GM19463 (cell line): ENCODE results near the gene CGB8.
"Not testable (repeated sequence)": the region's sequence is repeated elsewhere in the genome, so short reads cannot be mapped to it uniquely, and the experiment has no call there.

Source experiments
- ATAC-seq: cut with Tn5 transposase; IDR thresholded peaks from one replicate; pipeline ENCODE4 v1.9.1; 2021; ENCODE audit warnings: mild to moderate bottlenecking, moderate library complexity; ENCODE audit not compliant: unreplicated experiment

Gene CGB8

DNA sequence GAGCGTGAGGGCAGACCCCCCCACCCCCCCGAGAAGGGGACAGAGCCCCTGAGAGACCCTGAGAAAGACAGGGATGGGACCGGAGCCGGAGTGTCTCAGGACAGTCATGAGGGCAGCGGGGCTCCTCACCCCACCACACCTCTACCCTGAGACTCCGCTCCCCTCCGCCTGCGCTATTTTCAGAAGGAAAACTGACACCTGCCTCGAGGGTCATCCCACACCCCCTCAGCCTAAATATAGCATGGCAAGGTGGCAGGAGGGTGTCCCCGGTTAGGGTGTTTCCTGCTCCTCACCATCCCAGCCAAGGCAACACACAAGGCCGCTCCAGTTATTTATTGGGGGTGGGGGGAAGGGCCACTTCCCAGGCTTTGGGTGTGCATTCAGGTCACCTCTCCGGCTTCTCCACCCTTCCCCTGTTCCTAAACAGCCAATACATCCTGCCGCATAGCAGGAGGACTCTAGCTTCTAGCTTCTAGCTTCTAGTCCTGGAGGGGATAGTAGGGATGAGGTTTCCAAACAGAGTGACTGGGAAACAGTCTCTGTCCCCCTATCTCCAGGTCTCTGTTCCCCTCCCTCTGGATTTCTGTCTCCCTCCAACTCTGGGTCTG lies 17.1 kb upstream of the CGB8 start:
- ATAC-seq = no peak

DNA sequence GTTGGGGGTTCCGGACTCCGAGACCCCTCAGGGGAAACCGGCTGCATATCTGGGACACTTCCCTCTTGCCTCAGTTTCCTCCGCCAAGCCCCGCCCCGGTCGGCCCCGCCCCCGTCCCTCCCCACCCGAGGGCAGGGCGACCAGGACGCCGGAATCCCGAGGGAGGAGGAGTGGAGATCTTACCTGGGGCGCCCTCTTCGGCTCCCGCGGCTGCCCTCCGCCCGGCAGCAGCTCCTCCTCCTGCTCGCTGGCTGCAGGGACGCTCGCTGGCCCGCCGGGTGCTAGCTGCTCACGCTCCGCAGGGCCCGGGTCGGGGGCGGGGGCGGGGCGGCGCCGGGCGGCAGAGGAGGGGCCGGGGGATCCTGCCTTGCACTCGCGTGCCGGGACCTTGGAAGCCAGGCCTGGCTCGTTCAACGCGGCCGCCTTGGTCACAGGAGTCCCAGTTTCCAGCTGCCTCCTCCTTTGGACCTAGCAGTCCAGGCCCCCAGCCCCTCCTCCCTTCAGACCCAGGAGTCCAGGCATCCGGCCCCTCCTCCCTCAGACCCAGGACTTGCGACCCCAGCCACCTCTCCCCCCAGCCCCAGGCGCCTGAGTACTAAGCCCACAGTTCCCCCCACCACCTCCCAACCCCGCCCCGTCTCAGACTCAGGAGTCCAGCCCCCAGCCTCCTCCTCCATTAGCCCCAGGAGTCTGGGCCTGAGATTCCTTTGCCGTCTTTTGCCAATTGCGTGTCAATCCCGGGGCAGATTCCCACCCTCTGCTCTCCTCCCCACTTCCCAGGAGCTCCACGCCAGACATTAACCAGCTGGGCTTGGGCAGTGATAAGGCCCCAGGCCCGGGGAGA lies 16.1 kb upstream of the CGB8 start, which contains the start of gene NTF4:
TSS of gene NTF4 (minus strand) at position 51 of the 844 bp plus-strand sequence. CDS start 2,821 bp downstream, outside the sequence.
- no peak for ATAC-seq

DNA sequence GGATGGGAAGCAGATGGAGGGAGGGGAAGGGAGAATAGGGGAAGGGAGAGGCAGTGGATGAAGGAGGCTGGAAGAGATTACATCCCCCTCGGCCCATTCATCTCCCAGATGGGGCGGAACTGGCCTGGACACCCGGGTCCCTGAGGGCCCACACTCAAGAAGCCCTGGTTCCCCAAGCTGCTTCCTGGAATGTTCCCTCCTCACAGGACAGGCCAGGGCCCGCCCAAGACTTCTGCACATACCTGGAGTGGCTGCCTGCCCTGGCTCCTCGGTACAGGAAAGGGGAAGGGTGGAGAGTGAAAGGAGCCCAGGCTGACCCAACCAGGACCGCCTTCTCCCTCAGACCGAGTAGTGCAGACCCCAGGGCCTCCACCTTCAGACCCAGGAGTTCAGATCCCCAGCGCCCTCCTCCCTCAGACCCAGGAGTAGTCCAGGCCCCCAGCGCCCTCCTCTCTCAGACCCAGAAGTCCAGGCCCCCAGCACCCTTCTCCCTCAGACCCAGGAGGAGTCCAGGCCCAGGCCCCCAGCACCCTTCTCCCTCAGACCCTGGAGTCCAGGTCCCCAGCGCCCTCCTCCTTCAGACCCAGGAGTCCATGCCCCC lies 15.2 kb upstream of the CGB8 start:
- ATAC-seq = no peak

DNA sequence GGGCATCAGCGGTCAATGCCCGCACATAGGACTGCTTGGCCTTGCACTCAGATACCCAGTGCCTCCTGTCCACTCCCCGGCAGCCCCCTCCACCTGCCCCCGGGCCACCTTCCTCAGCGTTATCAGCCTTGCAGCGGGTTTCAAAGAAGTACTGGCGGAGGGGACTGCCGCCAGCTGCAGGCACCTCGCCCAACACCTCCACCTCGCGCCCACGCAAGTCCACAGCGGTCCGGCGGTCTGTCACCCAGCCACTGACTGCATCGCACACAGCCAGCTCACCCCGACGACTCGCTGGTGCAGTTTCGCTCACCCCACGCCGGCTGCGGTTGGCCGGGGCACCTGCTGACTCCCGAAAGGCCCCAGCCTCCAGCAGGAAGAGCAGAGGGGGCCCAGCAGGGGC lies 12.5 kb upstream of the CGB8 start:
- no peak for ATAC-seq

DNA sequence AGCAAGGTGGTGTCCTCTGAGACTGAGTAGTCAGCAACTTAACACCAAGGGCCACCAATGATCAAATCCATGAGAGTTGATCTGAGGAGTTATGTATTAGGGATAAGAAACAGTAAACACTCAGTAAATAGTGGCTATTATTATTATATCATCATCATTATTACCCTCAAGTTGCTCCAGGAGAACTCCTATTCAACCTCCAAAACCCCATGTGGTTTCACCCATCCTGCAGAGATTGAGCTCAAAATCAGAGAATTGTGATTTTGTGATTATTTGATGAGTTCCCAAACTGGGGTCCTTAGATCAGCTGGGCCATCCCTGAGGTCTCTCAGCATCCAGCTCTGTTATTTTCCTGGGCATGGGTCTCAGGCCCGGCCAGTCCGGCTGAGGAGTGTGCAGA lies 12.1 kb upstream of the CGB8 start:
- ATAC-seq = no peak

DNA sequence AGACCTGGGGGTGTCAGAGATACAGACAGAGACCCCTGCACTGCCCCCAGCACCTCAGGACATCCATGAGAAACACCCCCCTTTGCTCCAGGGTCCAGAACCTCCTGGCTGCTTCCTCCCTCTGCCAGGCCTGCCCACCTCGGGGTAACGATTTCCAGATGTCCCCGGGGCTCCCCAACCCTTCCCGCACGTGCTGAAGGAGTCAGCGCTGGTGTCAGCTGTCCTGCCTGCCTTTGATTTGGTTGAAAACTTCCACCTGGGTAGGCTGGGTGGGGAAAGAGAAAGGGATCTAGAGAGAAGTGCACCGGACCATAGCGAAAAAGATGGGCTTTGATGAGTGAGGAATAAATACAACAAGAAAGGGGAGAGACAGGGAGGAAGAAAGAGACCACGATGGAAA lies 10.1 kb upstream of the CGB8 start:
- ATAC-seq = no peak

DNA sequence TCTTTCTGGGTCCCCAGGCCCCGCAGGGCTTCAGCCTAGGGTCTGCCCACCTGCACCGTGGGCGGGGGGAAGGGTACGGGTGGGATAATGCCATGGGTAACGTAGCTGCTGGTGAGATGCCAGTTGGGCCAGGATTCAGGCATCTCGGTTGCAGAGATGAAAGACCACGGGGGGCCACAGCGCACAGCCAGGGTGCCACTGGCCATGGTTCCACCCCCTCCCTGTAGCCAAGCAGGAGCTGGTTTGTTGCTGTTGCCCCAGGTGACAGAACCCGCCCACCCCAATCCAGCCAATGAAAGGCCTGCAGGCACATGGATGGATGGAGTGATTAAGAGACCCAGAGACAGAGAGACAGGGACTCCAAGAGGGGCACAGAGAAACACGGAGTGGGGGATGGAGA lies 9.7 kb upstream of the CGB8 start:
- ATAC-seq = no peak

DNA sequence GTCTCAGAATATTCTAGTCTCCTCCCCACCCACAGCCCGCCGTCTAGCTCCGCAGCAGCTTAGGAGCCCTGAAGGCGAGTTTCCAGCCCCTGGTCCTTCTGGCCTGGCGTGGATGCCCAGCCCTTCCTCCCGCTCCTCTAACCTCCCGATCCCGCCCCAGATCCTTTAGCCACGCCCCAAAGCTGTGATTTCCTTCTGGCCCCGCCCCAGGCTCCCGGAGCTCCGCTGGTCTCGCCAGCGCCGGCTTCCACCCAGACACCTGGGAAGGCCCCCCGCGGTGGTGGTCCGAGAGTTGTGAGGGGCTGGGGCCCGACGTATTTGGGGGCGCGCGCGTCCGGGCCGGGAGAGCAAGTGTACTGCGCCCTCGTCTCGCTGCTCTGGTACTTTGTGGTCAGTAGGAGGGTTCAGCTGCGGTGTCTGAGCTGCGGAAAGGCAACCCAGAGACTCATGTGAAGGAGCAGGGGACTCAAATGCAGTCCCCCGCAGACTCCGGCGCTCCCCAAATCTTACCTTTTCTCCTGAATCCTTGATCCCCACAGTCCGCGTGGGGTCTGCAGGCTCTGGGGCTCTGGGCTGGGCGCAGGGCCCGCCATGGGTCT lies 8.8 kb upstream of the CGB8 start, which contains the start of gene CGB7:
TSS of gene CGB7 (minus strand) at position 114 of the 599 bp plus-strand sequence. CDS start 2,374 bp downstream, outside the sequence.
- no peak for ATAC-seq

DNA sequence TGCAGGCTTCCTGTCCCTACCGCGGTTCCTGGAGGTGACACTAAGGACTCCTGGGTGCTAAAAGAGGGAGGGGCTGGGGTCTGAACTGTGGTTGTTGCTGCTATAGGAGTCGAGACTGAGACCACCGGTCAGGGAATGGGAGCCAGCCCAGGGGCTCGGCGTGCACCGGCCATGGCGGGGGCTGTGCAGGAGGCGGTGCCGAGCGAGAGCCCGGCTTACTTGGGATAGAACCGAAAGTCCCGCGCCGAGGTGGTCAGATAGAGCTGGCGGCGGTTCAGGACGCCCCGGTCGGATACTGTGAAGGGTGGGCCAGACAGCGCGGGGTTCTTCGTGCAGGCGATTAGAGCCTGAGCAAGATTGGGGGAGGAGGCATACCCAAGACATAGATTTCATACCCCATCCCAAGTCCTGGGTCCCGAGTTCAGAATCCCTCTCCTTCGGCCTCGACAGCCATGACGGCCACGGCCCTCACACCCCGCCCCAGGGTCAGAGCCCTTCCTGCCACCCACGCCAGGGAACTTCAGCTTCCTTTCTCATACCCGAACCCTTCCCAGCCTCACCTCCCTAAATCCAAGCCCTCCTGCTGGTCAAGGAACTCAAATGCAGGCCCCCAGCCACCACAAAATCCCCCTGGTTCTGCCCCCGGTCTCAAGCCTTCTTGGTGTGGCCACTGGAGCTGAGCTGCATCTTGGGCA lies 8.1 kb upstream of the CGB8 start:
- ATAC-seq = not testable (repeated sequence)

DNA sequence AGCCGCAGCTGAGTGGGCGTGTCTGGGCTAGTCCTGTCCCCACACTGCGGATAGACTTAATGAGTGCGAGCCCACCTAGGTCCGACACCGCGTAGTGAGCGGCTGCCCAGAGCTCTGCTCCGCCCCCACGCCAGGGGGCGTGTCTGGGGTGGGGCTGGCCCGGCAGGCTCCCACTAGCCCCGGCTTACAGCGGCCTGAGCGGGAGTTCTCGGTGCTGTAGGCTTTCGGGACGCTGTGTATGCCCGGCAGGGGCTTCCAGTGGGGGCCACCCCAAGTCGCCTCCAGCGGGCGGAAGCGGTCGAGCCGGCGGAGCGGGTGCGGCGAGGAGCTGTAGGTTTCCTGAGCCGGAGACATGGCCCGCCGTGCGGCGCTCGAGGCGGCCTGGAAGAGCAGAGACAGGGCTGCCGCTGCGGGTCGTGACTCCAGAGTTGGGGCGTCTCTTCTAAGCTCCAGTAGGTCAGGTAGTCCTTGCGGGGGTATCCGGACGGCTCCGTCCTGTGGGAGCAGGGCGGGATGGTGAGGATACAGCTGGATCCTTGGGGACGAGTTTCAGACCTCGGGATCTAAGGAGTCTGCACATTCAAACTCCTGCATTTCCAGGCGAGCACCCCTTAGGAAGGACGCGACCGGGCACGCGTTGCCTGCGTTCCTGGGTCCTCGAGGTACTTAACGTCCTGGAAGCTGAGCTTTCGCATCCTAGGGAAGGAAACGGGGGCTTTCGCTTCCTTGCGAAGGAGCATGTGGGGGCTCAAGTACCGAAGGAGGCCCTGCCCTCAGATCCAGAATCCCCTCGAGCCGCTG lies 7.4 kb upstream of the CGB8 start:
- ATAC-seq = peak; percentile 53

DNA sequence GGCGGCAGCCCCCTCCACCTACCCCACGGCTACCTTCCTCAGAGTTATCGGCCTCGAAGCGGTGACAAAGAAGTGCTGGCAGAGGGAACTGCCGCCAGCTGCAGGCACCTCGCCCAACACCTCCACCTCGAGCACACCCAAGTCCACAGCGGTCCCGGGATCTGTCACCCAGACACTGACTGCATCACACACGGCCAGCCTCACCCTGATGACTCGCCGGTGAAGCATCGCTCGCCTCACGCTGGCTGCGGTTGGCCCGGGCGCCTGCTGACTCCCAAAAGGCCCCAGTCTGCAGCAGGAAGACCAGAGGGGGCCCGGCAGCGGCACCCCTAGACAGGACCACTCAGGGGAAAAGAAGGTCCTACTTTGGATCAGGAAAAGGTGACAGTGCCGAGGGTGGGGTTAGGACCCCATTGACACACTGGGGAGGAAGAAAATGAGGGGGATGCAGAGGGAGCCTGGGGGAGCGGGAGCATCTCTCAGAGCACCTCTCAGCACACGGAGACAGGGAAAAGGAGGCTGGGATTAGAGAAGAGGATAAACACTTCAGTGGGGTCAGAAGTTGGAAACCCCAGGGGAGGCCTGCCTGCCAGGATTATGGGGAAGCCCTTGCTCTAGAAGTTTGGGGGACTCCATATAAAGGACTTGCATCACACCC lies 1.6 kb upstream of the CGB8 start:
- ATAC-seq = not testable (repeated sequence)

DNA sequence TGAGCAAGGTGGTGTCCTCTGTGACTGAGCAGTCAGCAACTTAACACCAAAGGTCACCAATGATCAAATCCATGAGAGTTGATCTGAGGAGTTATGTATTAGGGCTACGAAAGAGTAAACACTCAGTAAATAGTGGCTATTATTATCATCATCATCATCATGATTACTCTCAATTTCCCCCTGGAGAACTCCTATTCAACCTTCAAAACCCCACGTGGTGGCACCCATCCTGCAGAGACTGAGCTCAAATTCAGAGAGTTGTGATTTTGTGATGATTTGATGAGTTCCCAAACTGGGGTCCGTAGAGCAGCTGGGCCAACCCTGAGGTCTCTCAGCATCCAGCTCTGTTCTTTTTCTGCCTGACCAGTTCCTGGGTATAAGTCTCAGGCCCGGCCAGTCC lies 923 bp upstream of the CGB8 start:
- ATAC-seq = not testable (repeated sequence)

DNA sequence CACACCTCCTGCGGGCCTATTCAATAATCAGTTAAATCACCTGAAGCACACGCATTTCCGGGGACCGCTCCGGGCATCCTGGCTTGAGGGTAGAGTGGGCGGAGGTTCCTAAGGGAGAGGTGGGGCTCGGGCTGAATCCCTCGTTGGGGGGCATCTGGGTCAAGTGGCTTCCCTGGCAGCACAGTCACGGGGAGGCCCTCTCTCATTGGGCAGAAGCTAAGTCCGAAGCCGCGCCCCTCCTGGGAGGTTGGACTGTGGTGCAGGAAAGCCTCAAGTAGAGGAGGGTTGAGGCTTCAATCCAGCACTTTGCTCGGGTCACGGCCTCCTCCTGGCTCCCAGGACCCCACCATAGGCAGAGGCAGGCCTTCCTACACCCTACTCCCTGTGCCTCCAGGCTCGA lies 5.4 kb downstream of the CGB8 start, which contains the start of gene CGB5:
TSS of gene CGB5 (plus strand) at position 301 of the 400 bp plus-strand sequence. CDS start 362 bp downstream, outside the sequence.
- not testable (repeated sequence) for ATAC-seq

DNA sequence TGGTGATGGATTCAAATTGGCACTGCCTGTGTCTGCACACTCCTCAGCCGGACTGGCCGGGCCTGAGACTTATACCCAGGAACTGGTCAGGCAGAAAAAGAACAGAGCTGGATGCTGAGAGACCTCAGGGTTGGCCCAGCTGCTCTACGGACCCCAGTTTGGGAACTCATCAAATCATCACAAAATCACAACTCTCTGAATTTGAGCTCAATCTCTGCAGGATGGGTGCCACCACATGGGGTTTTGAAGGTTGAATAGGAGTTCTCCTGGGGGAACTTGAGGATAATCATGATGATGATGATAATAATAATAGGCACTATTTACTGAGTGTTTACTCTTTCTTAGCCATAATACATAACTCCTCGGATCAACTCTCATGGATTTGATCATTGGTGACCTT lies 6.2 kb downstream of the CGB8 start:
- not testable (repeated sequence) for ATAC-seq

DNA sequence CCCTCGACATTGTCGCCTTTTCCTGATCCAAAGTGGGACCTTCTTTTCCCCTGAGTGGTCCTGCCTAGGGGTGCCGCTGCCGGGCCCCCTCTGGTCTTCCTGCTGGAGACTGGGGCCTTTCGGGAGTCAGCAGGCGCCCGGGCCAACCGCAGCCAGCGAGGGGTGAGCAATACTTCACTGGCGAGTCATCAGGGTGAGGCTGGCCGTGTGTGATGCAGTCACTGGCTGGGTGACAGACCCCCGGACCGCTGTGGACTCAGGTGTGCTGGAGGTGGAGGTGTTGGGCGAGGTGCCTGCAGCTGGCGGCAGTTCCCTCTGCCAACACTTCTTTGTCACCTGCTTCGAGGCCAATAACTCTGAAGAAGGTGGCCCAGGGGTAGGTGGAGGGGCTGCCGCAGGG lies 6.7 kb downstream of the CGB8 start:
- no peak for ATAC-seq

DNA sequence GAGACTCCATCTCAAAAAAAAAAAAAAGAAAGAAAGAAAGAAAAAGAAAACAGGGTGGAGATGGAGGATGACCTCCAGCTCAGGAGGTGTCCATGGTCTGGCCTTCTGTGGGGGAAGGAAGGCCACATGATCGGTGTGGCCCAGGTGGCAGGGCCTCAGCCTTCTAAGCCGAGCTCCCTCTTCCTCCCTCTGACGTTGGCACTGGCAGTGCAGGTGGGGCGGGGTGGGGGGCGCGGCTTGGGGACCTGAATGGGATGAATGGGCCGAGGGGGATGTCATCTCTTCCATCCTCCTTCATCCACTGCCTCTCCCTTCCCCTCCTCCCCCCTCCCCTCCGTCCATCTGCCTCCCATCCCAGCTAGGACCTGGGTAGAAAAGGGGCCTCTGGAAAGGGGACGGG lies 9.2 kb downstream of the CGB8 start:
- ATAC-seq = not testable (repeated sequence)

DNA sequence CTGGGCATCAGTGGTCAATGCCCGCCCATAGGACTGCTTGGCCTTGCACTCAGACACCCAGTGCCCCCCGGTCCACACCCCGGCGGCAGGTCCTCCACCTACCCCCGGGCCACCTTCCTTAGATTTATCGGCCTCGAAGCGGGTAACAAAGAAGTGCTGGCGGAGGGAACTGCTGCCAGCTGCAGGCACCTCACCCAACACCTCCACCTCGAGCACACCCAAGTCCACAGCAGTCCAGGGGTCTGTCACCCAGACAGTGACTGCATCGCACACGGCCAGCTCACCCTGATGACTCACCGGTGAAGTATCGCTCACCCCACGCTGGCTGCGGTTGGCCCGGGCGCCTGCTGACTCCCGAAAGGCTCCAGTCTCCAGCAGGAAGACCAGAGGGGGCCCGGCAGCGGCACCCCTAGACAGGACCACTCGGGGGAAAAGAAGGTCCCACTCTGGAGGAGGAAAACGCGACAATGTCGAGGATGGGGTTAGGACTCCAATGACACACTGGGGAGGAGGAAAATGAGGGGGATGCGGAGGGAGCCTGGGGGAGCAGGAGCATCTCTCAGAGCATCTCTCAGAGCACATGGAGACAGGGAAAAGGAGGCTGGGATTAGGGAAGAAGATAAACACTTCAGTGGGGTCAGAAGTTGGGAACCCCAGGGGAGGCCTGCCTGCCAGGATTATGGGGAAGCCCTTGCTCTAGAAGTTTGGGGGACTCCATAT lies 10.2 kb downstream of the CGB8 start:
- not testable (repeated sequence) for ATAC-seq

DNA sequence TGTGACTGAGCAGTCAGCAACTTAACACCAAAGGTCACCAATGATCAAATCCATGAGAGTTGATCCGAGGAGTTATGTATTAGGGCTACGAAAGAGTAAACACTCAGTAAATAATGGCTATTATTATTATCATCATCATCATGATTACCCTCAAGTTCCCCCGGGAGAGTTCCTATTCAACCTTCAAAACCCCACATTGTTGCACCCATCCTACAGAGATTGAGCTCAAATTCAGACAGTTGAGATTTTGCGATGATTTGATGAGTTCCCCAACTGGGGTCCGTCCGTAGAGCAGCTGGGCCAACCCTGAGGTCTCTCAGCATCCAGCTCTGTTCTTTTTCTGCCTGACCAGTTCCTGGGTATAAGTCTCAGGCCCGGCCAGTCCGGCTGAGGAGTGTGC lies 10.8 kb downstream of the CGB8 start:
- ATAC-seq = not testable (repeated sequence)

DNA sequence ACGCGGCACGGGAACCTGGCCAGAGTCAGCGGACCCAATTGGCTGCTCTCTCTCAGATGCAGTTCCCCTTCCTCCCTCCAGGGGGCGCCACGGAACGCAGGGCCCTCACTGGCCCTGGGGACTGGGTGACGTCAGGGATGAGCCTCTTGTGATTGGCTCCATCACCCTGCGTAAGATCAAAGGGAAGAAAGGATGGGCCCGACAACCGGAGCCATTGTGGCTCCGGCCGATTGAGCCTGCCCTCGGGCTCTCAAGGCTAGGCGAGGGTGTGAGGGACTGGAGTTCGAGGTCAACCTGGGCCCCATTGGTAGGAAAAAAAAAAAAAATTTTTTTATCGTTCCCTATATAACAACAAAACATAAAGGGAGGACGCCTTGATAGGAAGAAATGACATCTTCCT lies 12.1 kb downstream of the CGB8 start, which contains the start of gene CGB1:
TSS of gene CGB1 (minus strand) at position 81 of the 400 bp plus-strand sequence. CDS start 184 bp downstream, outside the sequence.
- ATAC-seq = not testable (repeated sequence)
